ENCODE results near the gene IL22RA1. TPM values are rescaled to one million over a fixed set of nuclear protein-coding genes. Genes with fewer than 3 reads are reported as not detected.

Gene IL22RA1
- polyA plus RNA-seq, 5 donors, result 0.32 to 0.56 (median 0.43) TPM

DNA sequence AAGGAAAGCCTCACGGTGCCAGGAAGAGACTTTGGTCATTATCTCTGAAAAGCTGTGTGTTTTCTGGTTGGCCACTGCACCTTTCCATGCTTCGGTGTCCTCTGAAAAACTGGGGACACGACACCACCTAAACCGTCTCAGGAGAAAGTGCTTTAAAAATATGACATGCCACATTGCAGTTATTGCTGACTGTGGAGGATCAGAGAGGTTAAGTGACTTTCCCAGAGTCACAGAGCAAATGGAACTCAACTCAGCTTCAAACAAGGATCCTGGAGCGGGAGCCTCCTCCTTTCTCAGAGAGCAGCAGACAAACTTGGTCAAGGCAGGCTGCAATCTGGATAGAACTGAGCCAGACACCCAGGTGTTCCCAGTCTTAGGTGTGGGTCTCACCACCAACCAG, 44.8 kb downstream of the IL22RA1 start:
- DNase-seq, result no peak

DNA sequence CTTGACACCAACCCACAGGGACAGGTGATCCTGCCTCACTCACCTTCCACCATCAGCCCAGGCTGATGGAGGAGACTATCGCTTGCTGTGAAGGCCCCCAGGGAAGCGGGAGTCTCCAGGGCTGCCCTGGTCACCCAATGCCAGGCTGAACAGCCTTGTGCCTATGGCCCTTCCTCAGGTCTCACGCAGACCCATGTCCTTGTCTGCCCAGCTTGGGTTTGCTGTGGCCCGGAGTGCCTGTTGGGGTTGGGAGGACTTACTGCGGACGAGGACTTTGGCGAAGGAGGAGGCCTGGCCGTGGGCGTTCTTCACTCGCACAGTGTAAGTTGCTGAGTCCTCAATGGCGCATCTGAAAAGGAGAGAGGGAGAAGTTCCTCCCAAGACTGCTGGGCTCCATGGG, 45.3 kb downstream of the IL22RA1 start:
- no peak for DNase-seq

DNA sequence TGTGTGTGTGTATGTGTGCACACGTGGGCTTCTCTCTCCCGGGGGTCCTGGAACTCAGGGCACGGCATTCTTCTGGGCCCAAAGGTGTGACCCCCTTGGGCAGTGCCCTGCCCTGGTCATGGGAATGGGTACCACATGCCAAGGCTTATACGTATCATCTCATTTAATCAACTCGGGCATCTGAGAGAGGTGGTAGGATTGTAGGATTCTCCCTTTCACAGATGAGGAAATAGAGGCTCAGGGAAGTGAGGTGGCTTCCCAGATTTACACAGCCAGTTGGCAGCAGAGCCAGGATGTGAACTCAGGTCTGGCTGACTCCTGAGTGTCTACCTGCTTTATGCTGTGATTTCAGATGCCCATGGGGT, 46.2 kb downstream of the IL22RA1 start:
- DNase-seq, result no peak

DNA sequence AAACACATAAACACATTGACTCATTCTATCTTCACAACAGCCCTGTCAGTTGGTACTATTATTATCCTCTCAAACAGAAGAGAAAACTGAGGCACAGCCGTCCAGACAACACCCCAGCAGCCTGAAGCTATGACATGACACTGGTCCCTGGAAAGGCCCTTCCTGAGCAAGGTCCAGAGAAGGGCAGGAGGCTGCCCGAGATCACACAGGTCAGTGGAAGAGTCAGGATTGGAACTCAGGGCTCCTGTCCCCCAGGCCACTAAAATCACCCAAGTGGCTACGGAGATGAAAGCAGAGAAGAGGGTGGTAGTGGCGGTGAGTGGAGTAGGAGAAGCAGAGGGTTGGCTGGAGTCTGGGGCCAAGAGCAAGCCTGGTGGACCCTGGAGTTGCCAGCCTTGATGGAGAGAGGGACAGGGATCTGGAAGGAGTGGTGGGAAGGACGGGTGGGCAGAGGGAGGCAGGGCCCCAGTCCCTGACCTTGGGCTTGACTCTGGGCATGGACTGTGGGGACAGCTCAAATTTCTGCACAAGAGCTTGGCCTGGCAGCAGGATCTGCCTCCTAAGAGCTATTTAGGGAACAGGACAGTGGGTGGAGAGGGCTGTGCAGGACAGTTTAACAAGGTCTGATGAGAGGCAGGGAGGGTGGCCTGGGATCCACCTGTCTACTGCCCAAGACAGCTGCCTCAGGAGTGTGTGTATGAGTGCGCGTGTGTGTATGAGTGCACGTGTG, 46.8 kb downstream of the IL22RA1 start:
- DNase-seq, result no peak

DNA sequence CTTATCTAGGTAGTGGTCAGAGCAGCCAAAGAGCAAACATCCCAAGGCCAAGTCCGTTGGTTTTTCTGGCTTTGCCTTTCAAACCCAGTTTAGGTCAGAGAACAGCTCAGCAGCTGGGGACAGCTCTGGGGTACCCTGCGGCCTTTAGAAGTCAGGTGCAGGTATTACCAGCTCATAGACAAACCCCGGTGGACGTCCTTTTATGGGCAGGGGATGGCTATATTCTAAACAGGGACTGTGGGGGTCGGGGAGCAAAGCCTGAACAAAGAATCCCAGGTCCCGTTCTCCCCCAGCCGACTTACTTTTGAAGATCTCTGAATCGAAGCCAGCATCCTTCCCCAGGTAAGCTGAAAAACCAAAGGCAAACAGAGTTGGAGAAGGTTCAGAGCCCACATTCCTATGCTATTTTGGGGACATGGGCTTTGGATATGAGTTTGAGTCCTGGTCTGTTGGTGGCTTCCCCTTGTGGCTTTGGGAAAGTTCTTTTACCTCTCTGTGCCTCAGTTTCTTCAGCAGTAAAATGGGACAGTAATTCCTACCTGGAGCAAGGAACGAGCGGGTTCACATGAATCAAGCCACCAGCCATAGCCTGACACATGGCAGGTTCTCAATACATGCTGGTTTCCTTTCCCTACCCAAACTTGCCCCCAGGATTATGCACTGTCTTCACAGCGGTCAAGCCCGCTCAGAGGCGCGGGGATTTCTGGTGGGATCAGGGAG, 47.6 kb downstream of the IL22RA1 start:
- DNase-seq, result no peak

DNA sequence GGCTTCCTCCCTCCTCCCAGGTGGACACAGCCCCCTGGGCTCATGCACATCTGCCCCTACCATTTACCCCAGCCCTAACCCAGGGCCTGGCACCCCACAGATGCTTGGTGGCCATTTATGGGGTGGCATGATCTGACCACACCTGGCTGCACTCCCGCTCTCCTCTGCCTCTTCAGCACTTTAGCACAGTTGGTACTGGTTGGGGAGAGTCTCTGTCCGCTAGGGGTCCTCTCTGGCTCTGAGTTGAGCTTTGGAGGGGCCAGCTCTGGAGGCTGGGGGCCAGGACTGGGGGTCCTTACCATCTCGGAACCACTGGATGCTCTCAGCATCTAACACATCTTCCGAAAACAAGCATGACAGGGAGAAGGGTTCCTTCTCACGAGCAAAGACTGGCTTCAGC, 48.4 kb downstream of the IL22RA1 start:
- DNase-seq, result no peak

DNA sequence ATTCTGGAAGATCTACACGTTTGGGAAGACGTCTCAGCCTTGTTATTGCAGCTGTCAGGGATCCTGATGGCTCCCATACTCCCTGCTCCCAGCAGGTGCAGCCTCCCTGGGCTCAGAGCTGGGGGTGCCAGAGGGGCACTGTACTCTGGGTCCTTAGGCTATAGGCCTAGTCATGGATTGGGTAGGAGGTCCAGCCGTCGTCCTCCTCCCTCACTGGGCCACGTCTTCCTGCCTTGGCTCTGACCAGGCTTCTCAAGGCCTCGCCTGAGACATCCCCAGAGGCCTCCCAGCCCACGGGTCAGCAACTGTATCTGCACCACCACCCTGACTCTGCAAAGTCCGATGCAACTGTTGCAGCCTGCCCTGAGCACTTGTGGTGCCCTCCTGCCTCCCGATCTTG, 49.2 kb downstream of the IL22RA1 start:
- DNase-seq, result no peak

DNA sequence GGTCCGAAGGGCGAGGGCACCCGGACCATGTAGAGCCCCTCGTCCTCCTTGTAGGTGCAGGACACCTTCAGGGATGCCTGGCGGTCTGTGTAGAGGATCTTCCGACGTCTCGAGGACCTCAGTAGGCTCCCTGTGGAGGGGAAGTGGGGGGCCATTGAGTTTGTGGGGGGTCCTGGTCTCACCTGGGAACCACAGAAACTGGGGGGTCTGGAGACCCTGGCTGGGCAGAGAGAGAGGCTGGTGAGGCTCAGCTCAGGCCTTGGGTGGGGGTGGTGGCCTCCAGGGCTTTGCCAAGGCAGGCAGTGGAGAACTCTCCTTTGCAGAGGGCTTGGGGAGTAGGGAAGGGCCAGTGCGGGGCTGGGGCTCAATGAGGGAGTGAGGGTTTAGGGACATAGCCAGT, 50.0 kb downstream of the IL22RA1 start:
- no peak for DNase-seq

DNA sequence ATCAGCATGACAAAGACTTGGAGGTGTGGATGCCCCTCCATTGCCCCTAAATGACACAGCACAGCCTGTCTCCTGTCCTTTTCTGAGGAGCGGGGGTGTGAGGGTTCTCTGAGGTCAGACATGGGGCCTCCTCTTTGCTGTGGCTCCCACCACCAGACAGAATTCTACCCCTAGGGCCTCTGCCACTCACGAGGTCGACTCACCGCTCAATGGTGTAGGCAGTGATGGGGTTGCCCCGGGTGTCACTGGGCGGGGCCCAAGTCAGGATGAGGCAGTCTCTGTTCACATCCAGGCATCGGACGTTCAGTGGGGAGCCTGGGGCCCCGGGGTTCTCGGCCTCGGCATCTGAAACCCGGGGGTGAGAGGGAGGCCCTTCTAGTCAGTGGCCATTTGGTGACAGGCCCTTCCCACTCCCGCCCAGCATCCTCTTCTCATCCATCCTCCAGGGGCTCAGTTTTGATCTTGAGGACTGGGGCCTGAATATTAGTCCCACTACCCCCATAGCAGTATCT, 50.9 kb downstream of the IL22RA1 start:
- no peak for DNase-seq

DNA sequence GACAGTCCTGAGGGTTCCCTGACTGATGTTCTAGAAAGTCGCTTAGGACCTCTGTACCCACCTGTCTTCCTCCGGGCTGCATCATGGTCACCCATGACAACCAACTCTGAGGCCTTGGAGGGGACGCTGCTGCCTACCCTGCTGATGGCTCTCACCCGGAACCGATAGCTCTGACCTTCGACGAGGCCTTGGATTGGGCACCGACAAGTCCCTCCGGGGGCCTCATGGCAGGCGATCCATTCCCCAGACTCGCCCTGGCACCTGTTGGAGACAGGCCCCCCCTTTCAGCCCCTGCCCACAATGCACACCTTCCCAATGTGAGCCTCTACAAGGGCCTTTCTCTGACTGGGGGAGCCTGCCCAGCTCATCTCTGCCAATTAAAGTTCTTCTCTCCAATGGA, 52.2 kb downstream of the IL22RA1 start:
- DNase-seq, result no peak

DNA sequence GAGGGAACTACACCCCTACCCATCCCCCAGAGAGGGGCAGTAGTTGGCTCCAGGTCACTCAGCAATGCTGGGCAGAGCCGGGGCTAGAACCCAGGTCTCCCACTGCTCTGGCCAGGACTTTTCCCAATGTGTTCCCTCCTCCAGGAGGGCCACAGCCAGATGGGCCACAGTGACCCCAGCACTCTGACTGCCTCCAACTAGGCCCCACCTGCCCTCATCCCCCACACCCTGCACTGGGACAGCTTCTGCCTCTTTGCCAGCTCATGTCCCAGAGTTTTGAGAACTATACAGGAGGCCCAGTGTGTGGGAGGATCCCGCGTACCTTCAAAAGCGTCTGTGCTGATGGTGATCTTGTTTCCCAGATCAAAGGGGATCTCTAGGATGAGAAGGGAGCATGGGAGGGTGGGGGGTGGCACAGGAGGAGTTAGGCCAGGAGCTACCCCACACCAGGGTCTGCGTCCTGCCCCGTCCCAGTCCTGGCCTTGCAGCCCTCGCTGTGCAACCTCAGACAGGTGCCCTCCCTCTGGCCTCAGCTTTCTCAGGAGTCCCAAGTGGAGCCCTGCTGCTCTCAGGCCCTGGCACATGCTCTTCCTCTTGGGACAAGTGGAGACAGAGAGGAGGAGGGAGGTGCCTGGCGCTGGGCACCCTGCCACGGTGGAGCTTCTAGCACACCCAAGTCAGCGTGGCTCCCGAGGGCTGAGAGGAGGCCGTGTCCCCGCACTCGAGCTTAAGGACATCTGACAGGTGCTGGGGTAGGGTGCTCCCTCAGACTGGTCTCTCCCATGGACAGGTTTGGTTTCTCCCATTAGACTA, 53.0 kb downstream of the IL22RA1 start:
- no peak for DNase-seq

DNA sequence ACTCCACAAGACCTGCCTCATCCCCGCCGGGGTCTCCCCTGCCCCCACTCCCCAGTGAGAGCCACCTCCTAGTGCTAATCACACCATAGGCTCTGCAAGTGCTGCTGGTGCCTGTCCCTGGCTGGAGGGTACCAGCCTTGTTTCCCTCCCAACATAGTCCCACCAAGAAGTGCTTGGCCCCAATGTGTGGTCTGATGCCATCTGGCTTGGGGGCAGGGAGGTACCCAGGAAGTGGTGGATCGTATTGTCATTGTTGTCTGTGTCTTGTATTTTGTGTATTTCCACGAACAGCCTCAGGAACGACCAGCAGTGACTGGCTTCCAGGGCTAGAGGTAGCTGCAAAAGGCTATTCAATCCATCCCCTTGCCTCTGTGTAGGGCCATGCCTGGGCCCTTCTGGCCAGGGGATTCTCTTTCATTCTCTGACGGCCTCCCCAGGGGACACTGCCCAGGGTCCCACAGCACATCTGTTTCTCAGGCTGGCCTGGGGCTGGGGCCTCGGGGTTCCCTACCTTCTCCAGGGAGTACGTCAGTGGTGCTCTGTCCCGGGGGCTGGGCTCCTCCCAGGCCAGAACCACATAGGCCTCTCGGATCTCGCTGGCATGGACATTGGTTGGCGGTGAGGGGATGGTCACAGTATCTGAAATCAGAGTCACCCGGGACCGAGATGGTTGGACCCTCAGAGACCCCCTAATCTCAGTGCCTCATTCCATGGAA, 53.8 kb downstream of the IL22RA1 start:
- DNase-seq, result no peak

DNA sequence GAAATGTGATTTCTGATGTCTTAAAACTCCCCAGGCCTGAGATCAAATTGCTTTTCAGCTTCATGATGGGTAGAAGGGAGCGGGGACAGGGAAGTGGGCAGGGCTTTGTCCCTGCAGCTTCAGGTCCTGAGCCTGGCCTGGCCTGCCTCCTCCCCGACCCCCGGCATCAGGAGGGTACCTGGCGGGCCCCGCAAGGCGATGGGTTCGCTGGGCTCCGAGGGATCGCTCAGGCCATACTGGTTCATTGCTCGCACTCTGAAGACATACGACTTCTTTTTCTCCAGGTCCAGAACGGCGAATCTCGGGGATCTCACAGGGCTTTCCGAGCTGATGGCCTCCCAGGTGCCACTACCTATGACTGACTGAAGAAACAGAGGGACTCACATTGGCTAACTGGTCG, 56.5 kb downstream of the IL22RA1 start:
- no peak for DNase-seq

DNA sequence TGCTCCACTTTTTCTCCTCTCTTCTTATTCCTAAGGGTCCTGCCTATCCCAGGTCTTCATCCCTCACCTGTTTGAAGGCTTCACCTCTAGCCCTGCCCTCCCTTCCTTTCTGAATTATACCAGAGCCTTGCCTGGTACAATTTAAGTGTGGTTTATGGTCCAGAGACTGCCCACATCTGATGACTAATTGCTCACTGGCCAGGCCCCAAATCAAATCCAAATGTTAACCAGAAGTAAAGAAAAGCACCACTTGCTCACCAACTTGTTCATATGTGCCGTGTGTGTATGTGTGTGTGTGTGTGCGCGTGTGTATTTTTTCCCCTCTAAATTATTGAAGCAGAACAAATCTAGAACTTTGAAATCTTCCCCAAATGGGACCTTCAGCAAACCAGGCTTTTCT, 57.4 kb downstream of the IL22RA1 start:
- DNase-seq, result no peak

DNA sequence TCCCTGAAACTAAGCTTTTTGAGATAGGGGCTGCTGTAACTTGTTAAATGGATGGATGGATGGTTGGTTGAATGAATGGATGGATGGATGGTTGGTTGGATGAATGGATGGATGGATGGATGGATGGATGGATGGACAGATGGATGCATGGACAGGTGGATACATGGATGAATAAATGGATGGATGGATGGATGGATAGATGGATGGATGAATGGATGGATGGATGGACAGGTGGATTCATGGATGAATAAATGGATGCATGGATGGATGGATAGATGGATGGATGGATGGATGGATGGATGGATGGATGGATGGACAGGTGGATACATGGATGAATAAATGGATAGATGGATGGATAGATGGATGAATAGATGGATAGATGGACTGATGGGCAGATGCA, 57.9 kb downstream of the IL22RA1 start:
- no peak for DNase-seq

DNA sequence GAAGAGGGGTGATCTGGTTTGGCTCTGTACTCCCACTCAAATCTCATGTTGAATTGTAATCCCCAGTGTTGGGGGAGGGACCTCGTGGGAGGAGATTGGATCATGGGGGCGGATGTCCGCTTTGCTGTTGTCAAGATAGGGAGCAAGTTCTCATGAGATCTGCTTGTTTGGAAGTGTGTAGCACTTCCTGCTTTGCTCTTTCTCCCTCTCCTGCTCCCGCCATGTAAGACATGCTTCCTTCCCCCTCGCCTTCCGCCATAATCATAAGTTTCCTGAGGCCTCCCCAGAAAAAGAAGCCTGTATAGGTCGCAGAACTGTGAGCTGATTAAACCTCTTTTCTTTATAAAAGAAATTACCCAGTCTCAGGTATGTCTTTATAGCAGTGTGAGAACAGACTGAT, 58.9 kb downstream of the IL22RA1 start:
- DNase-seq, result no peak

DNA sequence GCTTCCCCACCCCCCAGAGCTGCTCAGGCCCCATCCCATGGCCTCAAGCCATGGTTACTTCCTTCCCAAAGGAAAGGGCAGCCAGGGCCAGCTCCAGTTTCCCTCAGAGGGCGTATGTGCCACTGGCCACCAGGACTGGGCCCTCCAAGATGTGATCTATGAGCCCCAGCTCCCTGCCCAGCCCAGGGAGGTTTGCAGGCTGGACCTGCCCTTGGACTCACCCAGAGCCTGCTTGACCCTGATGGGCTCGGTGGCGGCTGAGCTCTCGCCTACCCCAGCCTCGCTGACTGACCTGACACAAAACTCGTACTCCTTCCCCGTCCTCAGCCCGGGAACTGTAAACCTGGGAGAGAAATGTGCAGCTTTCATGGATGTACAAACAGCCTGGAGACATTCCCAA, 60.6 kb downstream of the IL22RA1 start:
- no peak for DNase-seq

DNA sequence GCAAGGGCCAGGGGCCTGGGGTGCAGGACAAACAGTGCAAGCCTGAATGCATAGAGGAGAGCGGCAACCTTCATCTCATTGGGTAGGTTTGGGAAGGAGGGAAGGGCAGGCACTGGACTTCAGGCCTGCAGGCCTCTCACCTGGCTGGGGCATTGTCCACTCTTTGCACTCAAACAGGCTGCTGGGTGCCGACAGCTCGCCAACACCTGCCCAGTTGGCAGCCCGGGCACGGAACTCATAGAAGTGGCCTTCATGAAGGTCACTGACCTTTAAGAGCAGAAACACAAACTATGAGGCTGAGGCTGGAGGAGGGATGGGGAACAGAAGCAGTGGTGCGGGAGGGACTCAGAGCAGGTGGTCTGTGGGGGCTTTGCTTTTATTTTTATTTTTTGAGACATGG, 61.8 kb downstream of the IL22RA1 start:
- DNase-seq, result no peak

DNA sequence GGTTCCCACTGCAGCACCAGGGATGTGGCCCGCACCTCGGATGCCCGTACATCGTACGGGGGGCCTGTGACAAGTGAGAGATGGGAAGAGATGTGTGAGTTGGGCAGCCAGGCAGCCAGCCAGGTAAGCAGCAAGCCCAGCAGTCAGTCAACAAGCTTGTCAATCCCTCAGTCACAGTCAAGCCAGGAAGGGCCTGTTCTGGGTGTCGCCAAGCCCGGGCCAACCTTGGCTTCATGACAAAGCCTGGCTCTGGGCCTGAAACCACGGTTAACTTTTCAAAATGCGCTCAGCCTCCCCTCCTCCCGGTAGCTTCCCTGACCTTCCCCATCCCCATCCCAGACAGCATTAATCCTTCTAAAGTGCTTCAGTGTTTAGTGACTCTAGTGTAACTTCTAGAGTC, 62.8 kb downstream of the IL22RA1 start:
- DNase-seq, result no peak

DNA sequence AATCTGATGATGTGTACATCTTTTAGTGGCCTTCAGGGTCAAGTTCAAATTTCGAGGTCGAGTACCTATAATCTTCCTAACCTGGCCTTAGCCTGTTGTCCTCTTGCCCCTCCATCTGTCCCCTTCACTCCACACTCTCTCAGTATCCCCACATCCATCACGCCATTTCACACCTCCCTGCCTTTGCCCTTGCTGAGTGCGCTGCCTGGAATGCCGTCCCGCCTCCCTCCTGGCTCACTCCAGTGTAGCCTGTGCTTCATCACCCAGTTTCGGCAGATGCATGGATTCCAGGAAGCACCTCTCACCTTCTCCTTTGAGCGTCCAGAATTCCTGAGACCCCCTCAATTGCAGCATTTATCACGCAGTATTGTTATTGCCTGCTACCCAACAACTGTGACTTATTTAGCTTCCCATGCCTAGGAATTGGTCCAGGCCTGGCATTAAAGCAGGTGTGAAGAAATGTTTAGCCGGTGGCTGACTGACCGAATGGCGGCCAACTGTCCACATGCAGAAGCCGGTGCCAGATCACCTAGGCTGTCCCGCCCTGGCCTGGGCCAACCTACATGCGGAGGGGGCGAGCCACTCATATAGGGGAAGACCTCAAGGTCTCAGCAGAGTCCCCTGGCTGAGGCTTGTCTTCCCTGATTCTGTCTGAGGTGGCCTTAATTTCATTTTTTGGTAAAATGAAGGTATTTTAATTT, 65.5 kb downstream of the IL22RA1 start:
- DNase-seq, result no peak

DNA sequence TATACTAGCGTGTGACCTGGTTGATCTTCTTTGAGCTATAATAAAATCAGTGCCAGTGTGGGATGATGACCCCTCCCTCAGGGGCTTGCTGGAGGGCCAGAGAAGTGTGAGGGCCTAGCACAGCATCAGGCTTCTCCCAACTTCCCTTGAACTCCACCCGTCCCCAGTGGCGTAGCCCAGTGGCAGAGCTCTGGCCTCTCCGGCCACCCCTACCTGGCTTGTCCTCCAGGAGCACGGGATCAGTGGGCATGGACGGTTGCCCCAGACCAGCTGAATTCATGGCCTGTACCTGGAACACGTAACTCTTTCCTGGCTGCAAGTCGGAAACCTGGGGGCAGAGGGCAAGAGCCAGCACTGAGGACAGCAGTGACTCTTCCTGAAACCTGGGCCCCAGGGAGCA, 67.0 kb downstream of the IL22RA1 start:
- no peak for DNase-seq

DNA sequence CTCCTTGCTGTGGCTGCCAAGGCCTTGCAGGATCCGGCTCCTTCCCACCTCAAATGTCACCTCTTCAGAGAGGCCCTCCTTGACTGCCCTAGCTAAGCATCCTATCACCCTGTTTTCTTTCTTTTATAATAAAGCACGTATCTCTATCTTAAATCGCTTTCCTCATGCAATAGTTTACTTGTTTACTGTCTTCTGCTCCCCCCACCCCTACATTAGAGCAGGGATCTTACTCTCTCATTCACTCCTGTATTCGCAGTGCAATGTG, 67.4 kb downstream of the IL22RA1 start:
- no peak for DNase-seq

Measured in right lung (tissue), 5 donors.